GM13977 (cell line): ENCODE data around the gene MACROD2.

ENCODE experiments used
- DNase-seq: peaks from one replicate; pipeline ENCODE4 v3.0.0; 2012; ENCODE audit warnings: low spot score
- CTCF ChIP-seq: IDR thresholded peaks from 2 replicates; pipeline ENCODE4 v1.5.1; 2012; ENCODE audit warnings: mild to moderate bottlenecking, control low read depth; ENCODE audit not compliant: insufficient read depth; ENCODE audit errors: extremely low read depth, missing control alignments
- in situ Hi-C: fragments of 300-500 bp; cut with MboI; formaldehyde crosslinking; loops from one replicate; pipeline ENCODE4 v1.12.0; 2022; ENCODE audit warnings: low sequenced_read_pairs, low pct_unique_long_range_greater_than_20kb, mixed read lengths, inconsistent platforms; ENCODE audit not compliant: unreplicated experiment

MACROD2 gene

GRCh38 chr20:15487682-15488081 is 1492.4 kb downstream of the MACROD2 start:
- in situ Hi-C loops = no loop called here
- TF ChIP-seq CTCF = no peak
- no peak for DNase-seq

- no peak for TF ChIP-seq CTCF
- no peak for DNase-seq
- in situ Hi-C loops = no loop called here
Observed at GRCh38 chr20:15491575-15491974, 1496.3 kb downstream of the MACROD2 start.

DNA sequence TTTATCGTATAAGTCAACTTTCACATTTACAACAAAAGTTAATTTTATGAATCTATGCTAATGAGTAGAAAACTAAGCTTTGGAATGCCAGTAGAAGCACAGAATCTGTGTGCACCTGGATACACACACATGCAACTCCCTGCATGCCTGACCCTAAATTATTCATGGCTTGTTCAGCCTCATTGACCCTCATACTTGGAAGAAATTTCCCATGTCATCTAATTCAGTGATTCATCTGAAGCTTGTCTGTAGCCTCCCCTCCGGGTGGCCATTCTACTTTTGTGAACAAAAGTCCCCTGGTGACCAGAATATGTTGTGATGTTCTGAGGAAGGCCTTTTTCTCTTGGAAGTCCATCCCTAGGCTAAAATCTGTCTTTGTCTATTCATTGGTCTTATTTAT is 1499.5 kb downstream of the MACROD2 start:
- in situ Hi-C loops = no loop called here
- no peak for TF ChIP-seq CTCF
- no peak for DNase-seq

DNA sequence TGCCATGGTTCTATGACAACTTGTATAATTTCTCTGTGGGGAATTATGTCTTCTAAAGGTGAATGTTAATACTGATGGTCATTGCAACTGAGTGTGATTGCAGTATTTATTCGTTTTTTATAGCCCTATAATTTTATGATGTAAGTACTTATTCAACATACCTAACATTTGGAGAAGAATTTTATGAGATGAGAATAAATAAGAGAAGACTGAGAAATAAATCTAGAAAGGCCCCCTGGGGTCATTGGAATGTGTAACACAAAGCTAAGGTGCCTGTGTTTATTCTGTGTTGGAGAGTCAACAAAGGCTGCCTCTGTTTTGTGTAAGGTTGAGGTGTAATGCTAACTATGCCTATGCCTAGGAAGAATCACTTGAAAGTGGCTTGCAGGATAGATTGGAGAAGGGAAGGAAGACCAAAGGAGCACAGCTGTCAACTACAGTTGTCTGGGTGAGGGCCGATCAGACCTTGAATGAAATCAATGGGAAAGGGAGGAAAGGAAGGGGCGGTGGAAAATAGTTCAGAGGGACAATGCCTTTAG is 1501.3 kb downstream of the MACROD2 start:
- TF ChIP-seq CTCF = no peak
- DNase-seq = no peak
- in situ Hi-C loops = no loop called here

DNA sequence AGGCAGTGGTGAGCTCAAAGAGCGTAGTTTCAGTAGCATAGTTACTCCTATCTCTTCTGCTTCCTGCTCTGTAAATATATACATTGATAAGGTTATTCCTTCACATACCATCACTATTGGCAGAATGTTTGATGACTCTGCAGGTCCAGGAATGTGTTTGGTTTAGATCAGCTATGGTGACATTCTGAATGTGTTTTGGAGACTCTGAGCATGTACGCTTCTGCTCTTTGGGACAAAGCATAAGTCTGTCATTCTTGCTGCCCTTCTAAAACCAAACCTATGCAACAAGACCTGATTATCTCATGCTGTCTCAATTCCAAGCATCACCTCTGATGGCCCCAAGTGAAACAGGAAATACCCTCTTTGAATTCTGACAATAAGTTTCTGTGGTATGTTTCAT is 1503.6 kb downstream of the MACROD2 start:
- in situ Hi-C loops = no loop called here
- no peak for TF ChIP-seq CTCF
- no peak for DNase-seq

GRCh38 chr20:15506311-15506710 is 1511.0 kb downstream of the MACROD2 start:
- no peak for TF ChIP-seq CTCF
- DNase-seq = no peak
- in situ Hi-C loops = no loop called here

DNA sequence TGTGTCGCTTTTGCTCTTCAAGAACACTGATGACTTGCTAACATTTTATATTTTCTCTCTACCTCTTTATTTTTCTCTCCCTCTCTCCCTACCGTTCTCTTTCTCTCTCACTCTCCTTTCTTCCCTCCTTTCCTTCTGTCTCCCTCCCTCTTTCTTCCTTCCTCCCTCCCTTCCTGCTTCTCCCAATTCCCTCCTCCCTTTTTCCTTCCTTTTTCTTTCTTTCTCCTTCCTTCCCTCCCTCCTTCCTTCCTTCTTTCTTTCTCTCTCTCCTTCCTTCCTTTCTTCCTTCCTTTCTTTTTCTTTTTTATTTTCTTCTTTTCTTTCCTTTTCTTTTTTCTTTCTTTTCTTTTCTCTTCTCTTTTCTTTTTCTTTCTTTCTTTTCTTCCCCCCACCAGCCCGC is 1511.8 kb downstream of the MACROD2 start:
- no peak for DNase-seq
- in situ Hi-C loops = no loop called here
- TF ChIP-seq CTCF = no peak
